HCT116 (cell line): ENCODE data around the gene GSAP.

Source experiments
- JUND ChIP-seq: IDR thresholded peaks from 2 replicates; pipeline ENCODE4 v1.6.1; 2012
- POLR2A ChIP-seq: IDR thresholded peaks from 2 replicates; pipeline ENCODE4 v1.7.0; 2011; ENCODE audit warnings: borderline replicate concordance; ENCODE audit not compliant: insufficient read depth, insufficient read length; ENCODE audit errors: extremely low read depth
- RAD21 ChIP-seq: IDR thresholded peaks from 2 replicates; pipeline ENCODE4 v1.6.1; 2012; ENCODE audit warnings: low read depth, mild to moderate bottlenecking
- TF ChIP-seq, protein P1 (sequence below), 3 experiments: fragments of 200-600 bp in 1 of 3; sonication (generic) in 1 of 3; IDR thresholded peaks in 2 of 3; conservative IDR thresholded peaks in 1 of 3; 2 replicates each; pipeline ENCODE4 v1.5.1; 2012 to 2017; ENCODE audit warnings: low read depth in 2 of 3, low read length in 2 of 3, antibody characterized with exemption in 1 of 3, borderline replicate concordance in 1 of 3, control low read depth in 1 of 3, mild to moderate bottlenecking in 1 of 3, mixed read lengths in 1 of 3, mixed run types in 1 of 3, moderate library complexity in 1 of 3; ENCODE audit not compliant: insufficient read depth in 1 of 3

DNA sequence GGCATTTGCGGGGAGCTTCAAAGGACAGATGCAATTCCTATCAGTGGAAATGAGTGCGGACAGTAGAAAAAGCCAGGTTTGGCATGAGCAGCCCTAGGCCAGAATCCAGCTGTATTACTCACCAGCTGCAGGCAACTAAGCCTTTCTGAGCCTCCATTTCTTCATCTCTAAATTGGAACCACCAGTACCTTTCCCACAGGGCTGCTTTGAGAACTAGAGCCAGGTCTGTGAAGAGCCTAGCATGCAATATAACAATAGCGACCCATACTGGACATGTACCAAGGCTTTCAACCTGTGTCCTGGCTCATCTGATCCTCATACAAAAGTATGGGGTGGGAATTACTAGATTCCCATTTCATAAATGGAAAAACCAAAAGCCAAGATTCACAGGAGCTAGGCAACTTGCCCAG, 101.0 kb downstream of the GSAP start:
- TF ChIP-seq, protein P1, sequence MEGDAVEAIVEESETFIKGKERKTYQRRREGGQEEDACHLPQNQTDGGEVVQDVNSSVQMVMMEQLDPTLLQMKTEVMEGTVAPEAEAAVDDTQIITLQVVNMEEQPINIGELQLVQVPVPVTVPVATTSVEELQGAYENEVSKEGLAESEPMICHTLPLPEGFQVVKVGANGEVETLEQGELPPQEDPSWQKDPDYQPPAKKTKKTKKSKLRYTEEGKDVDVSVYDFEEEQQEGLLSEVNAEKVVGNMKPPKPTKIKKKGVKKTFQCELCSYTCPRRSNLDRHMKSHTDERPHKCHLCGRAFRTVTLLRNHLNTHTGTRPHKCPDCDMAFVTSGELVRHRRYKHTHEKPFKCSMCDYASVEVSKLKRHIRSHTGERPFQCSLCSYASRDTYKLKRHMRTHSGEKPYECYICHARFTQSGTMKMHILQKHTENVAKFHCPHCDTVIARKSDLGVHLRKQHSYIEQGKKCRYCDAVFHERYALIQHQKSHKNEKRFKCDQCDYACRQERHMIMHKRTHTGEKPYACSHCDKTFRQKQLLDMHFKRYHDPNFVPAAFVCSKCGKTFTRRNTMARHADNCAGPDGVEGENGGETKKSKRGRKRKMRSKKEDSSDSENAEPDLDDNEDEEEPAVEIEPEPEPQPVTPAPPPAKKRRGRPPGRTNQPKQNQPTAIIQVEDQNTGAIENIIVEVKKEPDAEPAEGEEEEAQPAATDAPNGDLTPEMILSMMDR (IDR thresholded peaks at IDR 0.05 in 2 of 3, conservative IDR thresholded peaks at IDR 0.05 in 1 of 3; ENCODE audit: borderline replicate concordance in 1 of 3, insufficient read depth in 1 of 3, low read depth in 2 of 3, low read length in 2 of 3): no peak
- no peak for TF ChIP-seq POLR2A
- no peak for TF ChIP-seq RAD21
- no peak for TF ChIP-seq JUND
